ENCODE data around the gene C16orf82. TPM values are rescaled to one million over a fixed set of nuclear protein-coding genes. Genes with fewer than 3 reads are reported as not detected.
"Not testable (repeated sequence)": the region's sequence is repeated elsewhere in the genome, so short reads cannot be mapped to it uniquely, and the experiment has no call there.

C16orf82 gene
- not detected for total RNA-seq

DNA sequence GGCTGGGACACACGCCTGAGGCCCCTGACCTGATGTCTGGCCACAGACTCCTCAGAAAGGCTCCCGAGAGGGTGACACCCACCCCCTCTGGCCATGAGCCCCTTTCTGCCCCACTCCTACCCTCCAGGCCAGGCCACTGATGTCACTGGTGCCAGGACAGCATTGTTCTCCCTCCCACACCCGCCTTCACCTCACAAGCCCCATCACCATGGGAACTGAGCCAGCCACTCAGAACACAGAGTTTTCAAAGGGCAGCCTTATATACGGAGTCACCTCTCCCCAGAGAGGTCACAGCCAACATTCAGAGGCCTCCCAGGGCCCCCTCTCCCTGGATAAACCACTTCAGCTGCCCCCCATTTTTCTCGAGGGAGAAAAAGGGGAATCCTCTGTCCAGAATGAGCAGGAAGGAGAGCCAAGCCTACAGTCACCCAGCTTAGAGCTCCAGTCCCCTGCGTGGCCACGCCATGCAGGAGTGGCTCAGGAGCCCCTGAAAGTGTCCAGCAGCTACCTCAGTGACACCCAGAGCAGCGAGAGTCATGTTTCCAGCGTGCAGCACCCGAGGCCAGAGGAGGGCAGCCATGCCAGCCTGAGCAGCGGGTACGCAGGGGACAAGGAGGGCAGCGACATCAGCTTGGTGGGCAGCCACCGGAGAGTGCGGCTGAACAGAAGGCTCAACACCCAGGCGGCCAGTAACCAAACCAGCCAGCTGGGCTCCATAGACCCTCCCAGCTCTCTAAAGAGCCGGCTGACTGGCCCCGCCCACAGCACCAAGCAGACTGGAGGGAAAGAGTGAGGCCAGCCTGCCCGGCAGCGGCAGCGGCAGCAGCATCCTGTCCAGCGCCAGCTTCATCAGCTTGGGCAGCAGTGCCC is at the start of gene C16orf82:
C16orf82 (plus strand) TSS at position 260 of the 870 bp plus-strand sequence.
- no peak for DNase-seq (ENCODE audit: low spot score)

DNA sequence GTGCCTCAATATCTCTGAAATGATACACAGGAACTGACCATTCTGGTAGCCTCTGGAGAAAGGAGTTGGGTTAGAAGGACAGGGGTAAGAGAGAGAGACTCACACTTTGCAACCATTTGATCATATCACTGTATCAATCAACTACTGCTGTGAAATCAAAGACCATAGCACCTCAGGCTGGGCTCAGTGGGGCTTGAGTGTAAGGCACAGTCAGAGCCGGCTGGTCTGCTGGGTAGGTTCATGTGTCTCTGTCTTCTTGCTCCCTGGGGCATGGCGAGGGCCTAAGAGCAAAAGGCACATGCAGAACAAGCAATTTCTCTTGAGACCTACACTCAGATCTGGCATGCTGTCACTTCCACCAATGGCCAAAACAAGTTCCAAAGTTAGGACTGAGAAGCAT is 46.7 kb upstream of the C16orf82 start:
- DNase-seq (ENCODE audit: low spot score): no peak

DNA sequence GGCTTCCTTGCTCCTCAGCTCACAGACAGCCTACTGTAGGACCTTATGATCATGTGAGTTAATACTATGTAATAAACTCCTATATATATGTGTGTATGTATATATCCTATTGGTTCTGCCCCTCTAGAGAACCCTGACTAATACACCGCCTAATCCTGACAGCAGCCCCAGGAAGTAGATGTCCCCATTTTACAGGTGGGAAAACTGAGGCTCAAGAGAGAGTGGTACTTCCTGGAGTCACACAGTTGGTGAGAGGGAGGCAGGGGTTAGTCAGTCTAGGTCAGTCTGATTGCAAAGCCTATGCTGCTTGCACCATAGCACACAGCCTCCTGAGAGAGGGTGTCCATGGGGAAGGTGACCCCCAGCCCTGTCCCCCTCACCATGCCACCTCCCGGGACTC is 42.7 kb upstream of the C16orf82 start:
- no peak for DNase-seq (ENCODE audit: low spot score)

DNA sequence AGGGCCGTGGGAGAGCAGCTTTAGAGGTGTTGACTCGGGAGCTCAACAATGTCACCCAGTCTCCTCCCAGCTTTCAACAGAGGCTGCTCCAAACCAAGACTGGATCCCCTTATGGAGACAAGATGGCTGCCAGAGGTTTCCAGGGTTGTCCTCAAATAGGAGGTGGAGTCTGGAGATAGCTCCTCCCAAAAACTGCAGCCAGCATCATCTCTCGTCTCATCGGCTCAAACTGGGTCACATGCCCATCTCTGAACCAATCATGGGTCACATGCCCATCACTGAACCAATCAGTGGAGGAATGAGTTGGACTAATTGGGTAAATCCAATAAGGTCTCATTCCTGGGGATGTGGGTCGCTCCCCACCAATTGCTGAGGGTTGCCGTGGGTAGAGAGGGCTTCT is 41.1 kb upstream of the C16orf82 start:
- no peak for DNase-seq (ENCODE audit: low spot score)

DNA sequence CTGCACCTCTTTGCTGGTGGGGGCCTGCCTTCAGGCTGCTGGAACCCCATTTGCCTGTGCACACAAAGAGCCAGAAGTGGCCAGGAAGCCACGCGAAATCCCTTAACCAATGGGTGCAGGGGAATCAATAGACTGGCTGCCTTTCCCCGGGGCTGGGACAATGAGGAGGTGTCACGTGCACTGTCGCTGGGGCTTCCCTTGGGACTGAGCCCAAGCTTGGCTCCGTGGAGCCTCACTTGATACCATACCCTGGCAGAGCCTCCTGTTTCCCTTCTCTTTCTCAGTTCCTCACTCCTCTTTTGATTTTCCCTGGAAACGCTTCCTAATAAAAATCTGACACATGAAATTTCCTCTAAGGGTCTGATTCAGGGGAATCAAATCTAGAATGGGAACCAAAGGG is 38.8 kb upstream of the C16orf82 start:
- no peak for DNase-seq (ENCODE audit: low spot score)

DNA sequence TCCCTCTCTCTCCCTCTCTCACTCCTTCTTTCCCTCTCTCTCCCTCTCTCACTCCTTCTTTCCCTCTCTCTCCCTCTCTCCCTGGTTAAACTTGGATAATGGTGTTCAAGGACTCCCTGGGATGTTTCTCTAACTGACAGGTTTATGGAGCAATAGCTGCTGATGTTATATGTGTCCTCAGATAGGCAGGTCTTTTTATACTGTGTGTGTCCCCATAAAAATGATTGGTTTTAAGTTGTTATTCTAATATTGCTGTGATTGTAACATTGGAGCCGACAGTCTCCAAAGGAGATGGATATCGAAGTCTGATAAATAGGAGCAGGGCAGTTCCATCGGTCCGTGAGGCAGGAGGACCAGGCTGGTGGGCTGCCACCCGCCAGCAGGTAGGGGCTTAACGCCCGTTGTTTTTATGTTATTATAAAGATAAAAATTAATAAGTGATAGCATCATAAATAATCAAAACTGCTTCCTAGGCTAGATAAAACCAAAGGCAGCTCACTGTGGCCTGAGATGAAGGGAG is 38.1 kb upstream of the C16orf82 start:
- no peak for DNase-seq (ENCODE audit: low spot score)

DNA sequence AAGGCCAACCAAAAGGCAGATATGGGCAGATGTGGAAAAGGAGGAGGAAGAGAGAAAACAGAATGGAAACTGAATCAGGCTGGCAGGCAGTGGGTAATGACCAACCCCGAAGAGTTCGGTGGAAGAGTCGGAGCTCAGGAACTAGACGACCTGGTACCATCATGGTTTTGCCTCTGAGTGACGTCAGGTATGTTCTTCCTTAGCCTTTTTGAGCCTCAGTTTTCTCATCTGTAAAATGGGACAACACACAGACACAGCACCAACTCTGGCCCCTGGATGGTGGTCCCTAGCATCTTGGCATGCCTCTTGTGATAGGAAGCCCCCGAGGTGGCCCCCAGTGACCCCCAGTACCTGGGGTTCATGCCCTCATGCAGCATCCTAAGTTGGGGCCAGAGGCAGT is 37.2 kb upstream of the C16orf82 start:
- no peak for DNase-seq (ENCODE audit: low spot score)

DNA sequence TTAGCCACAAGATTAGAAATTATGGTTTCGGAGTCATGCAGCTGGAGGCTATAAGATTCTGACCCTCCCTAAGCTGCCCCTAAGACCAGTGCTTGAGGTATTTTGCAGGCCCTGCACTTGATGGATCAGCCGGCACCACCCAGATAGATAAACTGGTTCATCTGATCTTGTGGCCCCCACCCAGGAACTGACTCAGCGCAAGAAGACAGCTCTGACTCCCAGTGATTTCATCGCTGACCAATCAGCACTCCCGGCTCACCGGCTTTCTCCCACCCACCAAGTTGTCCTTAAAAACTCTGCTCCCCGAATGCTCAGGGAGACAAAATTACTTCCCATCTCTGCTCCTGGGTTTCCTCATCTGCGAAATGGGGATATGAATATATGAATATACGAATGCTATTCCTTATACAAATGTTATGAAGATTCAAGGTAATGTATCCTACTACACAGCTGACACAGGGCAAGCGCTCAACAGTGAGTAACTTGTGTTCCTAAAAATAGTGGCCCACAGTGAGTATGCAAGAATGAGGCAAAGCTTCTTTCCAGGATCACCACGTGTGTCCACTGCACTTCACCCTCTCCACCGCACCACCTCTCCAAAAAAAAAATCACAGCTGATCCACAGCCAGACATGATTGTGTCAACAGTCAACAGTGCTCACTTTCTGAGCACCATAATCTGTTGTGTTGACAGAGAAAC is 33.3 kb upstream of the C16orf82 start:
- DNase-seq (ENCODE audit: low spot score): no peak

DNA sequence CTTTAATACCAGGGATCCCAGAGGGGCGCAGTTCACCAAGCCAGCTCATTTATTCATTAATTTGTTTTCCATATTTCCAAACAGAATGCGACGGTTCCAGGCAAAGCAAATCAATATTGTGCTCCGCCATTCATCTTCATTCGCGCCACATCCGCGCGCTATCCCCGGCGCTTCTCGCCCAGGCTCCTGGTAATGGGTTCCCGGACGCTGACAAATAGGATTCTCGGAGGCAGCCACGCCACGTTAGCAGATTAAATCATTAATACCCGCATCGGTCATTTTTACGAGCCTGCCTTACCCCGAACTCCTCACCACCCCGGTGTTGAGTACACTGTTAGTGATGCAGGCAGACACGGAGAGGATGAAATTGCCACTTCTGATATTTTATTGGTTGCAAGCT is 26.0 kb upstream of the C16orf82 start:
- DNase-seq (ENCODE audit: low spot score): no peak

DNA sequence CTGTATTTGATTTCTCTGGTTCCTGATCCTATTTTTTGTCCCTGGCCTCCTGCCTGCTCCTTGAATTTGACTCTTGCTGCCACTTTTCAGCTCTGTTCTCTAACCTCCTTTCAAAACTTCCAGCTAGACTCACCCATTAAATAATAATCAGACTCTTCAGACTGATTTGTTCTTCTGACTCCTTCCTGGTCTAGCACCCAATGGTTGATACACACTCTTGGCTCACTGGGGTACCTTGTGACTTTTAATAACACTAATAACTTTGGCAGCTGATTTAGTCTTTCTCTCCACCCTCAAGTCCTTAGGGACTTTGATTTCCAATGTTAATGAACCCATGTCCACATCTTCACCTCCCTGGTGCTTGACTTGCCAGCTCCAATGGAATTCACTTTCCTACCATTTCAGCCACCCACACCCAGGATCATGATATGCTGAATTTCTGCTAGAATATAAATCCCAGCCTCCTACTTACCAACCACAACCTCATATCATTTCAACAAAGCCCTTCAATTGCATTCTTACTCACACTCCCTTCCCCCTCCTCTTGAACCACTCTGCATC is 19.7 kb upstream of the C16orf82 start:
- no peak for DNase-seq (ENCODE audit: low spot score)

DNA sequence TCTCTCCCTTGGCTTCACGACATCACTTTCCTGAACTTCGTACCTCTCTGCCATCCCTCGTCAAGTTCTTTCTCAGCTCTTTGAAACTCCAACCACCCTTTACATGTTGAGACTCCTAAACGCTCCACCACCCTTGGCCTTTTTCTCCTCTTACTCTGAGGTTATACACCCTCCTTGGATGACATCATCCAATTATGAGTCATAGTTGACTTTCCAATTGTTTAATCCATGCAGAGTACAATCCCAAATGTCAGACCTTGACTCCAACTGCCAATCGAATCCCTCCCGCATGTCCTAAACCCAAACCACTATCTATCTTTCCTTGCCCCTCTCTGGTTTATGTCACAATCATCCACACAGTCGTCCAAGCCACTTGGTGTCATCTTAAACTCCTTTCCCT is 18.4 kb upstream of the C16orf82 start:
- DNase-seq (ENCODE audit: low spot score): no peak

DNA sequence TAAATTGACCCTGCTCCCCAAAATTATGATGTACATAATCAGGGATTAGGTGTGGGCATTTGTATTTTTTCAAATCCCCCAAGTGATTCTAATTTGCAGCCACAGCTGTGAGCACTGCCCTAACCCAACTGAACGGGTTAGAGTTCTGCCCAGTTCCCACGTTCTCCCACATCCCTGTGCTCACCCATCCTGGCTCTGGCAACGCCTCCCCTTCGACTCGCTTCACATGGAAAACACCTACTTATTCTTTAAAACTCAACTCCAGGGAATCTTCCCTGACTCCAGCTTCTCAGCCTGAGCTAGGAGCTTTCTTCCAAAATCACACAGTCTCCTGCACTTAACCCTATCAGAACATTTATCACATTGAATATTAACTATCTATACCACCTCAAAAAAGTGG is 17.6 kb upstream of the C16orf82 start:
- DNase-seq (ENCODE audit: low spot score): no peak

DNA sequence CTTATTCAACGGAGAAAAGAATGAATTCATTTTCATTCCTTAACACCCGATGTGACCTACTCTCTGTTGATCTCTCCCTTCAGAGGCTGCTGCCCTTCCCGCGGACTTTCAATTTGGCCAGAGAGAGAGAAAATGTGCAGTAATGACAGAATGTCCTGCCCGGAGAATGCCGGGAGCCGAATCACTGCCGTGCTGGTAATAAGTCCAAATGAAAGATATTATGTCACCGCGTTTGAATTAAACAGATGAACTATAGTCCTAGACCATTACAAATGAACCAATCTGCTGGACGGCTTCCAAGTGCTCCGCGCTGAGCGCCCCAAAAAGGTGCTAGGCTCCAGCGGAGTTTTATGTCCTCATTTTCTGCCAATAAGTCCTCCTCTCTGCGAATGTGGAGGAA is 14.7 kb upstream of the C16orf82 start:
- DNase-seq (ENCODE audit: low spot score): no peak

DNA sequence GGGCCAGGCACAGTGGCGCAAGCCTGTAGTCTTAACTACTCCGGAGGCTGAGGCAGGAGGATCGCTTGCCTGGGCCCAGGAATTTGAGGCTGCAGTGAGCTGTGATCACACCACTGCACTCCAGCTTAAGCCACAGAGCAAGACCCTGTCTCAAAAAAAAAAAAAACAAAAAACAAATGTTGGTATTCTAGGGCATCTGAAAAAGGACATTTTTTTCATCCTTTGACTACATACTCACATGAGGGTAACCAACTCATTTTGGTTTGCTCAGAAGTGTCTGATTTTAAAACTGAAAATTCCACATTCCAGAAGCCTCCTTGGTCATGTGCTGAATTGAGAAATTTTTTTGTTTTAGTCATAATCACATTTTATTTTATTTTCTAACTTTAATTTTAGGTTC is 12.7 kb upstream of the C16orf82 start:
- no peak for DNase-seq (ENCODE audit: low spot score)

DNA sequence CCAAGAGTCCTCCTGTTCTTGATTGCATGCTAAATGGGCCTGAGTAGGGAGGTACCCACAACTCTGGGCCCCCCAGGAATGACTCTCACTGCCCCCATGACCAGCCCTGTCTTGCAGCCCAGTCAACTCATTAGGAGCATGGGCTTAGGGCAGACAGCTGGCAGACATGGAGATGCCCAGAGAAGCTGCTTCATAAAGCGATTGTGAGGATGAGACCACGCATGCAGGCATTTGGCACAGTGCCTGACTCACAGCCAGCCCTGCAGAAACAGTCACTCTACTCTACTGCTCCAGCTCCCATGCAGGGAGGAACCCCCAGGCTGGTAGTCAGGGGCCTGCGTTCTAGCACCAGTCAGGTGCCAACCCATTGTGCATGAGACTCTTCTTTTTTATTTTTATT is 8.4 kb upstream of the C16orf82 start:
- no peak for DNase-seq (ENCODE audit: low spot score)

DNA sequence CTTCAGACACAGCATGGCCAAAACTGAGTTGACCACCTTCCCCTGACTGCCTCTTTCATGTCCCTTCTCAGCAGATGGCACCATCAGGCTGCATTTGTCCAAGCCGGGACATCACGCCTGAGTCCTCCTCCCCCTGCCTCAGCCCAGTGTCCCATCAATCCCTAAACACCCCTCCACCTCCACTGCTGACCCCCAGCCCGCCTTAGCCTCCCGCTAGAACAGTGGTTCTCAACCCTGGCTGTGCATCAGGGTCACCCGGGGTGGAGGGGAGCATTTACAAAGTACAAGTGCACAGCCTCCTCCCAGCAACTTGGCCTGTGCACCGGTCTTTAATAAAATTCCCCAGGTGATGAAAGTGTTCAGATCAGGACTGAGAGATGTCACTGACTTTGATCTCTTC is 4.0 kb downstream of the C16orf82 start:
- DNase-seq (ENCODE audit: low spot score): no peak

DNA sequence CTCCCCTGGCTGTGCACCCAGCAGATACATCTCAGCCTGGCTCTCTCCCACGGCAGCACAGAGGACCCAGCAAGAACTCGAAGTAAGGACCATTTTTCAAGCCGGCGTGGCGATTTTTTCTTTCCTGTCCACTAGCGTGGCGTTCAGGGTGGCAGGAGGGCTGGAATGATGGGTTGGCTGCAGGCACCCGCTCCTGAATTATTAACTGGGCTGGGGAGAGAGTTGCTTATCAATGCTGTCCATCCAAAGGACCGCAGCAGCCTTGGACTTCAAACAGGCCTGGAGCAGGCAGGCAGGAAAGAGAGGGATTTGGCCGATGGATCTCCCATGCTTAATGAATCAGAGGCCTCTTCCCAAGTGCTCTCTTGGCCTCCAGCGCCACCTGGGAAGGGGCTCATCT is 7.0 kb downstream of the C16orf82 start:
- no peak for DNase-seq (ENCODE audit: low spot score)

DNA sequence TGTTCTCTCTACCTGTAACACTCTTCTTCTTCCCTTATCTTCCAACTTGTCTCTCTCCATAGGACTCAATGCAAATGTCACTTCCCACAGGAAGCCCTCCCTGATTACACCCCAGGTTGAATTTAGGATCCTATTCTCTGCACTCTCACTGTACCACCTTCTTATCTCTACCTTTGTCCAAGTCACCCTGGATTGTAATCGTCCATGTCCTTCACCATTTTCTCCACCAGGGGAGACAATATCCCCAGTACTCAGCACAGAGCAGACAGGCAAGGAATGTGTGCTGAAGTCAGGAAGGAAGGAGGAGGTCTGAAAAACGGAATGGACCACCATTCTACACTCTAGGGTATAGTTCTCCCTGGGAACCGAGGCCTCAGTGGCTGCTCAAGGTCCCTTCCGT is 14.2 kb downstream of the C16orf82 start:
- DNase-seq (ENCODE audit: low spot score): no peak

DNA sequence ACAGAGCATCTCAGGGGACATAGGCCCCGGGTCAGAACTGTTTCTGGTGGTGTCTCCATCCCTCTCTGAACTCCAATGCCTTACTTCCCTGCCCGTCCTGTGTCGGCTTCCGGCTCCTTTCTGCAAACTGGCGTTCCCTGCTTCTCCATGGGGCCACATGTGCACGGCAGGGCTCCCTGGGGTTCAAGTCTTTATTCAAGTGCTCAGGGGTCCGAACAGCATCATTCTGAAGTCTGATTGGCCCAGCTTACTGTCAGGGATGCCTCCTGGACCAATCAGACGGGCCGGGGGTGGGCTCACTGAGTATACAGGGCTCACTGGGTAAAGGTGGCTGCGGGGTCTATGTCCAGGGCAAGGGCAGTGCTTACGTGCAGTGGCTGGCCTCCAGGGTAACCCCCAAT is 17.1 kb downstream of the C16orf82 start:
- DNase-seq (ENCODE audit: low spot score): no peak

DNA sequence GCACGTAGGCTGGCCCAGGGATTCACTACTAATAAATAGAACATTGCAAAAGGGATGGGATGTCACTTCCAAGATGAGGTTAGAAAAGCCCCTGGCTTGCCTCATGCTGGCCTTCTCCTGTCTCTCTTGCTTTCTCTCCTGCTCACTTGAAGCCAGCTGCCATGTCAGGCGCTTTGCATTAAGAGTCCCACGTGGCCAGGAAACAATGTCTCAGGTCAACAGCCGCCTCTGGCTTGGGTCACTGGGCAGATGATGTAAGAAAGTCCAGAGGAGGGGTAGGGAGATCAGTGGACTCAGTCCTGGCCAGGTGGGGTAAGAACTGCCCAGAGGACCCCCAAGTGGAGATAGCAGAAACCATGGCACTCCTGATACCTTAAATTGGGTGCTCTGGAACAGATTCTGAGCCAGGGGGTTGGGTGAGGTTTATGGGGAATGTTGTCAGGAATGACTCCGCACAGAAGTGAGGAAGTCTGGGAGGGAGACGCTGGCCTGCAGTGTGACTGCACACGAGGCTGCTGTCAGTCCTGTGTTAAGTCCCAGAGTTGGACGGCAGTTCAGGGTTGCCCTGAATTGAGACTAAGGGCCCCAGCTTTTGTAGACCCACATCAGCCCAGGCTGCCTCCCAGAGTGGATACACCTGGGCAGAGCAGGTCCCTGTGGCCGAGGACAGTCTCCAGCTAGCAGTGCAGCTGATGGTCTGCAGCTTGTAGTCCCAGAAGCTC is 17.7 kb downstream of the C16orf82 start:
- DNase-seq (ENCODE audit: low spot score): no peak

DNA sequence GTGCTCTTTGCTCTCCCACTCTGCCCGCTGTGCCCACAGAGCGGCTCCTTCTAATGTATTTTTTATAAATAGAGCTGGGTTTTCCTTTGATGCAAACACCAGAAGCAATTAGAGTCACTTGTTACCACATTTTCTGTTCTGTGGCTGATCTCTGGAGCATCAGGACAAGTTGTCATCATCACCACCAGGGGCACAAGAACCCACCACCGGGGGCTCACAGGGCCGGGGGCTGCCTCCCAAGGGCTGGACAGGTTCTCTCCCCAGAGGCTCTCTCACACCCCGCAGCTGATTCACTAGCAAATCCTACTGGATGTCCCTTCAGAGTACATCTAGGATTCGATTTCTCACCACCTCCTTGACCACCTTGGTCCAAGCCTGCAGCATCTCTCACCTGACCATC is 18.5 kb downstream of the C16orf82 start:
- DNase-seq (ENCODE audit: low spot score): no peak

DNA sequence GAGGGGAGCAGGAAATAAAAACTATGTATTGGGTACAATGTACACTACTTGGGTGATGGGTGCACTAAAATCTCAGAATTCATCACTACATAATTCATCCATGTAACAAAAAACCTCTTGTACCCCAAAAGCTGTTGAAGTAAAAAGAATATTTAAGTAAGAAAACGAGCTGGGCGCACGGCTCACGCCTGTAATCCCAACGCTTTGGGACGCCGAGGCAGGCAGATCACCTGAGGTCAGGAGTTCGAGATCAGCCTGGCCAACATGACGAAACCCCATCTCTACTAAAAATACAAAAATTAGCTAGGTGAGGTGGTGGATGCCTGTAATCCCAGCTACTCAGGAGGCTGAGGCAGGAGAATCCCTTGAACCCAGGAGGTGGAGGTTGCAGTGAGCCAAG is 19.3 kb downstream of the C16orf82 start:
- DNase-seq (ENCODE audit: low spot score): not testable (repeated sequence)
